Stimulated activated naive B cell treated with anti-CD40 and anti-IgM and Interleukin-4, amounts not matched to agents 10 μg/mL and 1 μg/mL and 100 μg/mL, for 72 hours (primary cell): ENCODE data around the gene DYNLL1.
A peak's percentile ranks its signal among the peaks of the same experiment; 100 is the strongest.

Experiments
- ATAC-seq, 2 donors: fragments of 150-1000 bp; cut with Tn5 transposase; replicated peaks; 2 replicates each; pipeline ENCODE4 v1.10.0; 2021; ENCODE audit warnings: moderate library complexity in 1 of 2
- DNase-seq: peaks from one replicate; pipeline ENCODE4 v3.0.0; 2021
- H3K27ac Mint-ChIP-seq: one replicate; pipeline ENCODE4 v1.8.0; 2022; ENCODE audit warnings: mild to moderate bottlenecking, mixed read lengths
- H3K27me3 Mint-ChIP-seq, 2 donors: one replicate each; pipeline ENCODE4 v1.8.0; 2022; ENCODE audit warnings: mixed read lengths in 2 of 2
- H3K36me3 Mint-ChIP-seq, 2 donors: one replicate each; pipeline ENCODE4 v1.8.0; 2022; ENCODE audit warnings: mixed read lengths in 2 of 2, mild to moderate bottlenecking in 1 of 2
- H3K4me1 Mint-ChIP-seq, 2 donors: one replicate each; pipeline ENCODE4 v1.8.0; 2022; ENCODE audit warnings: mixed read lengths in 2 of 2, mild to moderate bottlenecking in 1 of 2
- H3K4me3 Mint-ChIP-seq, 2 donors: one replicate each; pipeline ENCODE4 v1.8.0; 2022; ENCODE audit warnings: mild to moderate bottlenecking in 2 of 2, mixed read lengths in 2 of 2, moderate library complexity in 1 of 2
- H3K9me3 Mint-ChIP-seq, 2 donors: one replicate each; pipeline ENCODE4 v1.8.0; 2022; ENCODE audit warnings: mixed read lengths in 2 of 2, mild to moderate bottlenecking in 1 of 2

Gene DYNLL1

DNA sequence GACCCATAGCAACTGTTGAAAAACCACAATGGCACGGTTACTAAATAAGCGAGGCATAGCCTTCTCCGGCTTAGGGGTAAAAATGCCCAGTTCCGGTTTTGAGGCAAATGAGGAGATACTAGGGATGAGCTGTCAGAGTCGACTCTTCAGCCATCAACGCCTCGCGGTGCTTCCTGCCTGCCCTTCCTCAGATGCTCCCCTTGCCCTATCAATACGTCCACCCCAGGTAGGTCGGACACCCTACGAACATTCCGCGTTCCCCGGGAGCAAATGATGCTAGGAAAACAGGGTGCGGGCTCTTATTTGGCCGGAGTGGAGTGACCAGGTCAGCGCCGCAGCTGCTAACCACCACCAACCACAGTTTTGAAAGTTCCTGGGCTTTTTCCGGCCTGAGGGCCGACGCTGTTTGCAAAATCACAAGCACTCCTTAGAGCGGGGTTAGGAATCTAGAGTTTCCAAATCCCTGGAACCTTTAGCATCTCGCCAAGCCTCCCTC, 27.5 kb upstream of the DYNLL1 start:
- ATAC-seq (peak; percentile 12 to 26), DNase-seq (peak; percentile 29)
- no peaks in the 10 kb centered on the region for H3K27me3 Mint-ChIP-seq
- H3K36me3 Mint-ChIP-seq: peaks cover 23 to 32% of the 10 kb centered on the region in 2 donors
- peaks cover 15 to 50% of the 10 kb centered on the region in 2 donors for H3K4me1 Mint-ChIP-seq
- no peaks in the 10 kb centered on the region for H3K9me3 Mint-ChIP-seq
- H3K27ac Mint-ChIP-seq: peak overlapping the region; percentile 96
- peak overlapping the region; percentile 94 to 98 for H3K4me3 Mint-ChIP-seq

- peak overlapping the region; percentile 94 to 98 for H3K4me3 Mint-ChIP-seq
- ATAC-seq: peak; percentile 51 to 62
- H3K36me3 Mint-ChIP-seq: peaks cover 20 to 26% of the 10 kb centered on the region in 2 donors
- H3K27me3 Mint-ChIP-seq: no peaks in the 10 kb centered on the region
- H3K4me1 Mint-ChIP-seq: peaks cover 18 to 52% of the 10 kb centered on the region in 2 donors
- peak overlapping the region; percentile 96 for H3K27ac Mint-ChIP-seq
- no peak for DNase-seq
- H3K9me3 Mint-ChIP-seq: no peaks in the 10 kb centered on the region
Measured at GRCh38 chr12:120468821-120469449, 27.0 kb upstream of the DYNLL1 start.

DNA sequence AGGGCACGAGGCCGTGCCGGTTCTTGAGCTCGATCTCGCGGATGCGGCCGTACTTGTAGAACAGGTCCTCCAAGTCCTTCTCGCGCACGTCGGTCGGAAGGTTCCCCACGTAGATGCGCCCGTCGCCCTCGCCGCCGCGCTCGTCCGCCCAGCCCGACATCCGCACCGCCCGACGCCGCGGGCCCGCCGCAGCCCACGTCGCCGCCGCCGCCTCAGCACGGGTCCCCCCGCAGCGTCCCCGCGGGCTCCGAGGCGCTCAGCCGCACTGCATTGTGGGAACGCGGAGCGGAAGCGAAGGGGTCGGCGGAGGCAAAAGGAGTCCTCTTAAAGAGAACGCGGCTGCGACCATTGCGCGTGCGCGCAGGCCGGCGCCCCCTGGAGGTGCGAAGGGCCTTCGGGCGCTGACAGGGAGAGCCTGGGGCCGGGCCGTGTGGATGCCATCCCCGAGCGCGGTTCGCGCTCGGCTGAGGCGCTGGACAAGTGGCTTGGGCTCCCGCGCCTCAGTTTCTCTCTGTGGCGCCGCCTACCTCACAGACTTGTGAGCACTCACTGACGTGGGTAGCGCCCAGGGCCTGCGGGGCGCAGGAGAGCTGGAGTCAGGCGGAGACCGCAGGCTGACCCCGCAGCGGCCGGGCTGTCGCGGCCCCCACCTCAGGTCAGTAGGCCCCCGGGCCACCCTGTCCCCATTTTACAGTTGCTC, 26.3 kb upstream of the DYNLL1 start, which contains the start of gene SRSF9:
Gene SRSF9 (minus strand): TSS at position 299 of the 700 bp plus-strand sequence. CDS start 139 bp downstream, at position 160.
- DNase-seq (peak; percentile 95), ATAC-seq (peak; percentile 92 to 93)
- Mint-ChIP-seq H3K4me3 (peak within 1 kb of the TSS; percentile 94 to 98), H3K9me3 (no peaks in the 10 kb centered on the region), H3K27ac (peak within 1 kb of the TSS; percentile 96), H3K27me3 (no peaks in the 10 kb centered on the region), H3K4me1 (peaks cover 18 to 55% of the 10 kb centered on the region in 2 donors), H3K36me3 (peaks cover 15 to 21% of the 10 kb centered on the region in 2 donors)

- H3K27ac Mint-ChIP-seq: peak overlapping the region; percentile 96
- no peaks in the 10 kb centered on the region for H3K9me3 Mint-ChIP-seq
- H3K4me1 Mint-ChIP-seq: peaks cover 20 to 56% of the 10 kb centered on the region in 2 donors
- peak; percentile 33 for ATAC-seq
- peak overlapping the region; percentile 94 to 98 for H3K4me3 Mint-ChIP-seq
- H3K36me3 Mint-ChIP-seq: peaks cover 12 to 18% of the 10 kb centered on the region in 2 donors
- no peak for DNase-seq
- H3K27me3 Mint-ChIP-seq: no peaks in the 10 kb centered on the region
Measured at GRCh38 chr12:120470150-120470784, 25.6 kb upstream of the DYNLL1 start.

GRCh38 chr12:120472521-120472920, 23.4 kb upstream of the DYNLL1 start:
- no peak overlapping the region for H3K27ac Mint-ChIP-seq
- no peak for DNase-seq
- no peak for ATAC-seq
- H3K36me3 Mint-ChIP-seq: peaks cover under 1 to 10% of the 10 kb centered on the region in 2 donors
- H3K9me3 Mint-ChIP-seq: no peaks in the 10 kb centered on the region
- H3K27me3 Mint-ChIP-seq: no peaks in the 10 kb centered on the region
- no peak overlapping the region for H3K4me3 Mint-ChIP-seq
- peaks cover 11 to 34% of the 10 kb centered on the region in 2 donors for H3K4me1 Mint-ChIP-seq

GRCh38 chr12:120473807-120474615, 21.9 kb upstream of the DYNLL1 start:
- no peak for DNase-seq
- H3K36me3 Mint-ChIP-seq: peaks cover 0 to 2% of the 10 kb centered on the region in 2 donors
- no peaks in the 10 kb centered on the region for H3K27me3 Mint-ChIP-seq
- H3K4me1 Mint-ChIP-seq: peaks cover 10 to 23% of the 10 kb centered on the region in 2 donors
- ATAC-seq: no peak
- no peak overlapping the region for H3K4me3 Mint-ChIP-seq
- no peaks in the 10 kb centered on the region for H3K9me3 Mint-ChIP-seq
- peak overlapping the region; percentile 88 for H3K27ac Mint-ChIP-seq

GRCh38 chr12:120474616-120474960, 21.3 kb upstream of the DYNLL1 start:
- H3K4me1 Mint-ChIP-seq: peaks cover 10 to 23% of the 10 kb centered on the region in 2 donors
- H3K27me3 Mint-ChIP-seq: no peaks in the 10 kb centered on the region
- H3K4me3 Mint-ChIP-seq: no peak overlapping the region
- no peaks in the 10 kb centered on the region for H3K9me3 Mint-ChIP-seq
- peaks cover 0 to 2% of the 10 kb centered on the region in 2 donors for H3K36me3 Mint-ChIP-seq
- no peak overlapping the region for H3K27ac Mint-ChIP-seq
- ATAC-seq (peak in 1 of 2 donors; percentile 33), DNase-seq (peak; percentile 8)

- ATAC-seq: no peak
- Mint-ChIP-seq H3K4me1 (peaks cover 6 to 13% of the 10 kb centered on the region in 2 donors), H3K27me3 (no peaks in the 10 kb centered on the region), H3K9me3 (no peaks in the 10 kb centered on the region), H3K36me3 (no peaks in the 10 kb centered on the region), H3K27ac (no peak overlapping the region), H3K4me3 (no peak overlapping the region)
- DNase-seq: no peak
Measured at GRCh38 chr12:120475643-120476042, 20.3 kb upstream of the DYNLL1 start.

- H3K36me3 Mint-ChIP-seq: peaks cover 2 to 4% of the 10 kb centered on the region in 2 donors
- no peaks in the 10 kb centered on the region for H3K9me3 Mint-ChIP-seq
- no peak overlapping the region for H3K27ac Mint-ChIP-seq
- no peak overlapping the region for H3K4me3 Mint-ChIP-seq
- no peak for DNase-seq
- H3K27me3 Mint-ChIP-seq: no peaks in the 10 kb centered on the region
- peaks cover 4 to 8% of the 10 kb centered on the region in 2 donors for H3K4me1 Mint-ChIP-seq
- ATAC-seq: no peak
Measured at GRCh38 chr12:120479458-120479857, 16.5 kb upstream of the DYNLL1 start.

DNA sequence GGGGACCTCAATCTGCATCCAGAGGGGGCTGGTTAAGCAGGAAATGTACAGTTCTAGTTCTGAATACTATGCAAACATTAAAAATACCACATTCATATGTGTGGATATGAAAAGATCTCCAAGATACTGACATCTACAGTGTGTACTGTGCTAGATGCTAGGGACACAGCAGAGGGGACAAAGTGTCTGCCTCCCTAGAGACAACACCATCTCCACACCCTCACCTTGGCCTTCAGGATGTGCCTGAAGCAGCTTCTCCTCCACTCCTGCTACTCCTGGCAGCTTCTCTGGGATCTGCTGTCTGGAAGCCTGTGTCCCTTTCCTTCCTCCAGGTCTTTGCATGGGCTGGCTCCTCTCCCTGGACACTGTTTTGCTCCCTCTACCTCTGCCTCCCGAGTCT, 15.7 kb upstream of the DYNLL1 start:
- no peak overlapping the region for H3K4me3 Mint-ChIP-seq
- DNase-seq (no peak), ATAC-seq (no peak)
- H3K36me3 Mint-ChIP-seq: peaks cover 2 to 4% of the 10 kb centered on the region in 2 donors
- H3K27ac Mint-ChIP-seq: no peak overlapping the region
- no peaks in the 10 kb centered on the region for H3K9me3 Mint-ChIP-seq
- H3K4me1 Mint-ChIP-seq: peaks cover 0 to 5% of the 10 kb centered on the region in 2 donors
- H3K27me3 Mint-ChIP-seq: no peaks in the 10 kb centered on the region

DNA sequence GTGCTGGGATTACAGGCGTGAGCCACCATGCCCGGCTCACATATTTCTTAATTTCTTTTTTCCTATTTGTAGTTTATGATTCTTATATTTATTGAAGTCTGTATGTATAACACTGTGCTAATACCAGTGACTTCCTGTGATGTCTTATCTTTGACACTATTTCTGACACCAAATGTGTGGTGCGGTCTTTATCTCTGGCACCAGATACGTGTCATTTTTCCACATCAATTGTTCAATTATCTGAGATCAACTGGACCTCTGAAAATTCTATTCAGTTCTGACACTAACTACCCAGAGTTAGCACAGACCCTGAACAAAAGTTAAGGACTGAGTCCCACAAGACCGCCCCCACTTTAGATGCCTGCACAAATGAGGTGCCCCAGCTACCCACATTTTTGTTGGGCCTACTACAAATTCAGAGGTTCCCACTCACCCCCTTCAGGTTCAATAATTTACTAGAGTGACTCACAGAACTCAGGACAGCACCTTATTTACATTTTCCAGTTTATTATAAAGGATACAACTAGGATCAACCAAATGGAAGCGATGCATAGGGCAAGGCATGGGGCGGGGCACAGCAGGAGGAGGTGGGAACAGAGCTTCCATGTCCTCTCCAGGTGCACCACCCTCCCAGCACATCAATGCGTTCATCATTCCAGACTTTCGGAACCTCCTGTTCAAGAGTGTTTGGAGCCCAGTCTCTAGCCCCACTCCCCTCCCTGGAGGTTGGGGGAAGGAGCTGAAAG, 14.7 kb upstream of the DYNLL1 start:
- Mint-ChIP-seq H3K36me3 (peaks cover 2 to 4% of the 10 kb centered on the region in 2 donors), H3K4me3 (no peak overlapping the region), H3K9me3 (no peaks in the 10 kb centered on the region), H3K27me3 (no peaks in the 10 kb centered on the region), H3K27ac (no peak overlapping the region), H3K4me1 (peaks cover 0 to 5% of the 10 kb centered on the region in 2 donors)
- DNase-seq (no peak), ATAC-seq (no peak)

GRCh38 chr12:120483621-120484020, 12.3 kb upstream of the DYNLL1 start:
- Mint-ChIP-seq H3K9me3 (no peaks in the 10 kb centered on the region), H3K4me3 (no peak overlapping the region), H3K27ac (no peak overlapping the region), H3K36me3 (peaks cover 2 to 10% of the 10 kb centered on the region in 2 donors), H3K4me1 (peaks cover 0 to 9% of the 10 kb centered on the region in 2 donors), H3K27me3 (no peaks in the 10 kb centered on the region)
- DNase-seq: no peak
- no peak for ATAC-seq
